ENCODE data around the gene DUS3L.
"Not testable (repeated sequence)": the region's sequence is repeated elsewhere in the genome, so short reads cannot be mapped to it uniquely, and the experiment has no call there.

DUS3L gene

GRCh38 chr19:5800361-5801270 lies 9.7 kb upstream of the DUS3L start:
- DNase-seq (ENCODE audit: low spot score), result no peak

- DNase-seq (ENCODE audit: low spot score), result no peak
Measured at GRCh38 chr19:5799247-5800241, 8.6 kb upstream of the DUS3L start.

GRCh38 chr19:5798244-5798643 lies 7.3 kb upstream of the DUS3L start:
- no peak for DNase-seq (ENCODE audit: low spot score)

- DNase-seq (ENCODE audit: low spot score), result no peak
Measured at GRCh38 chr19:5795382-5795919, 4.5 kb upstream of the DUS3L start.

GRCh38 chr19:5793188-5793587 lies 2.2 kb upstream of the DUS3L start:
- no peak for DNase-seq (ENCODE audit: low spot score)

GRCh38 chr19:5792224-5792623 lies 1.3 kb upstream of the DUS3L start:
- no peak for DNase-seq (ENCODE audit: low spot score)

- DNase-seq (ENCODE audit: low spot score), result no peak
Measured at GRCh38 chr19:5789886-5790558, 941 bp downstream of the DUS3L start.

GRCh38 chr19:5789351-5789761 lies 1.6 kb downstream of the DUS3L start:
- DNase-seq (ENCODE audit: low spot score), result no peak

- DNase-seq (ENCODE audit: low spot score), result no peak
Measured at GRCh38 chr19:5788422-5788821, 2.5 kb downstream of the DUS3L start.

- no peak for DNase-seq (ENCODE audit: low spot score)
Measured at GRCh38 chr19:5787409-5788182, 3.4 kb downstream of the DUS3L start.

GRCh38 chr19:5786593-5787408 lies 4.2 kb downstream of the DUS3L start:
- no peak for DNase-seq (ENCODE audit: low spot score)

- no peak for DNase-seq (ENCODE audit: low spot score)
Measured at GRCh38 chr19:5785423-5785822, 5.5 kb downstream of the DUS3L start.

- DNase-seq (ENCODE audit: low spot score), result no peak
Measured at GRCh38 chr19:5784581-5785147, 6.3 kb downstream of the DUS3L start, which contains the start of gene PRR22. Gene PRR22, minus strand, starts transcription at chr19:5784746. Its CDS starts 86 bp downstream, at chr19:5784660.

GRCh38 chr19:5782945-5783919 lies 7.7 kb downstream of the DUS3L start:
- DNase-seq (ENCODE audit: low spot score), result no peak

GRCh38 chr19:5782322-5782721 lies 8.6 kb downstream of the DUS3L start:
- DNase-seq (ENCODE audit: low spot score), result no peak

GRCh38 chr19:5780916-5781315 lies 10.0 kb downstream of the DUS3L start:
- not testable (repeated sequence) for DNase-seq (ENCODE audit: low spot score)

GRCh38 chr19:5778402-5778801 lies 12.6 kb downstream of the DUS3L start:
- DNase-seq (ENCODE audit: low spot score), result no peak

- no peak for DNase-seq (ENCODE audit: low spot score)
Measured at GRCh38 chr19:5775668-5776309, 15.2 kb downstream of the DUS3L start.
